GM18517 (cell line): ENCODE measurements around the gene CALD1.

Experiments
- ATAC-seq: cut with Tn5 transposase; IDR thresholded peaks from one replicate; pipeline ENCODE4 v1.9.1; 2021; ENCODE audit warnings: mild to moderate bottlenecking, moderate library complexity; ENCODE audit not compliant: unreplicated experiment

The CALD1 gene

DNA sequence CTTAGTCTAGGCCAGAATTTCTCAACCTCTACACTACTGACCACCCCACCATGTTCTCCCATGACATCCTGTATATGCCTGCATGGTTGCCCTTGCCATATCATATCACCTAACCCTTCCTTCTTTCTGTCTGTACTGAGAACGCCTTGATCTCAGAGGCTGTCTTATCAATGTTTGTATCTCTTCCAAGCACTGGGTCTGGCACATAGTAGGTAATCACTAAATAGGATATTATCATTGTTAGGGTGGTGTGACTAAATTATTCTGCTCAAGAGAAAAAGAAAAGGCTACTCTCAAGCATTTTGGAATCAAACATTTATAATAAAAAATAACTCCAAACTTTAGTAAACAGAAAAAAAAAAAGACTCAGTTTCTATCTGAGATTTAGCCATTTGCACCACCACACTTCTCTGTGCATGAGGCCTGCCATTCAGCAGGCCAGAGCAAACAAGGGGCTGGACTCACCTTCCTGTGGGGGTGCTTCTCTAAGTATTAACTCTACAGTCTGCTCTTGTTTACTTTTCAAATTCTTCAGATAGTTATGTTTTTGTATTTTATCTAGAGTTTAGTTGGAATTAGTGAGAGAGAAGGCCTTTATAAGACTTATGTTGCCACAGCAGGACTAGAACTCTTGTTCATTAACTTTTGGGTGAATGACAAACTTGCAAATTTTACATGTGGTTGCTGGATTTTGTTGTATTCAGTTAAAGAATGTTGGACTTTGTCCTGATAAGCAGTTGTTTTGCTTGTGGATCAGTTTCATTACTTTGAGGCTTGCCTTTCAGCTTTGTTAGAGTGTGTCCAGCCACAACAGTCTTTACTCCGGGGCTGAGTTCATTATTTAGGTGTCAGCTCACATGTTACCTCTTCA is 212.3 kb downstream of the CALD1 start:
- ATAC-seq, result no peak

DNA sequence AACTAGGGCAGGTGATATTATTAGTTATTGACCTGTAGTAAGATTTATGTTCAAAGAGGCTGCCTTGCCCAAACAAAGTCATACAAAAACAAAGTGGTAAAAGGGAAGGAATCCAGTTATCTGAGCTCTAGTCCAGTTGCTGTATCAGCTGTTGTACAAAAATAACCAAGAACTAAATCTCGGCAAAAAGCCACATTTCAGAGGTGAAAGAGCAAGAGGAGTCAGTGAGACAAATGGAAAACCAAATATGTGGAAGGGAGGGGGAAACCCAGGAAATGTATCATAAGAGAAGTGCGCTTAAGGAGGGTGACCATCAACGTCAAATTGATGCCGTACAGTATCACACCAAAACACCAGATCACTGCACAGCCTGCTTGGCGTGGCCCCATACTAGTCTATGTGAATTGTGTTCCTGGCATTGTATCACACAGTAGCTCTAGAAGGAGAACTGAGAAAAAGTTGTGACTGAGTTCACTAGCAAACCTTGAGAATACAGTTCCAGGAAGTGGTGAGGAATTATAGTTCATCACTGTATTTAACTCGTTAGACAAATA is 213.3 kb downstream of the CALD1 start:
- peak; percentile 69 for ATAC-seq

DNA sequence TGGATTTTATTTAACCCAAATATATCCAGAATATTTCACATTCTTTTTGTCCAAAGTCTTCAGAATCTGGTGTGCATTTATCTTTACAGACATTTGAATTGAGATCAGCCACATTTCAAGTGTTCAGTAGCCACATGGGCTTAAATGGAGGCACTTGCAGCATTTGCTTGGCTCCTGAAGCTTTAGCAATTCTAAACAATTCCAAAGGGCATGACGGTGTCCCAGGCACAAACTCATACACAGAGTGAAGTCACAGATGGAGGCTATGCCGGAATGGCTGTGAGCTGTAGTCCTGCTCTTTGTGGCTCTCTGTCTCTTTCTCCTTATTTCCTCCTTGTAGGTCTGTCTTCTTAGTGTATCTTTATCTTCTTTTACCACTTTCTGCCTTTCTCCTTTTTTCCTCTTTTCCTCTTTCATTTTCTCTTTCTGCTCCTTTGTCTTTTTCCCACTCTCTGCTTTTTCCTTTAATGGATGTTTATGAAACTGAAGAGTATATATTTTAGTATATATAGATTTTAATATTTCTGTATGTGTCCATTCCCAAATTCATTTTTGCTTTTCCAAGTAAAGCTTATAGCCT is 214.5 kb downstream of the CALD1 start:
- ATAC-seq, result no peak

DNA sequence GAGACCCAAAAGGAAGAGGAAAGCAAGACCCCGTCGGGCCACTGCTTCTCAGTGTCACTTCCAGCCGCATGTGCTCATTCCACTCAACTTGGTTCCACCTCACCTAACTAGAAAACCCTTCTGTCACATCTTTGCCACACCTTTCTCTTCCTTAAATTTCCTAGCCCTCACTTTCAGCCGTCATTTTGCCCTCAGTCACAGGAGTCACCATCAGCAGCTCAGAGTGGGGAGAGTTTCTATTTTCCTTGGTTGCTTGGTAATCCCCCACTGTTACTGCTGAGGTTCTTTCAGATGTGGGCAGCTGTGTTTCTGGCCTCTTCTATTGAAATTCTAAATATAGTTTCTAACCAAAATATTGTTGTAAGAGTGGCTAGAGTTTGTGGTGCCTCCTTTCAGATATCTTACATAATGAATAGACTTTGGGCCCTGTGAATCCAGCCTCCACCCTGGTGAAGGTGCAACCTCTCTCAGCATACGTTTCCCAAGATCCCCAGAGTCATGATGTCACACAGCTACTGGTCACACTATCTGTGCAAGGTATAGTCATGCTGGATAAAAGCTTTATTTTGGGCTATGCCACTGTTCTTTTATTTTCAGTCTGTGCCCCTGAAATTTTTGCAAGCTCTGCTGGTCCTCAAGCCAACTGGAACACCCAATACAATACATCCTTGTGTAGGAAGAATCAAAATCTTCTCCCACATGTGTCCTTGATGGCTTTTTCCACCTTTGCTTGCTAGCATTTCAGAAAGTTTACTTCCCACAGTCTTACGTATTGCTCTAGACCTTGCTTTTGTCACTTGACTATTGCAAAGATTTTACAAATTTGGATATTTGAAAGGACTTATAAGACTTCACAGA is 216.0 kb downstream of the CALD1 start:
- peak; percentile 53 for ATAC-seq

DNA sequence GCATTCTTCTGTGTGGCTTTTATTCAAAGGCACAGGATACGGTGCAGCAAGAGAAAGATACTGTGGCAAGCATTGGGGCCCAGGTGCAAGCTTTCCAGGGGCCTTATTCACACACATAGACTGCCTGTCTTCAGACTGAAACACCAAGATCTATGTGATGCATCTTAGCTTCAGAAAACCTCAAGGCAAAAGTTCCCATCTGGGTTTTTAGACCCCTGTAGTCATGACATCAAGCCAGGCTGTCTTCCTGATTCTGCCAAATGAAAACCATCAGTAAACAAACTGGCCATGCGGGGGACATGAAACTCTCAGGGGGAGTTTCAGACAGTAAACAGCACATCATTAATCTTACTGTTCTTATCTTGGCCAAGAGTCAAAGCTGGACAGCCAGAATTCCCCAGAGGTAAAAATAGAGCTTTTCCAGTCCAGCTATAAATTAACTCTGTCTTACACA is 216.7 kb downstream of the CALD1 start:
- ATAC-seq, result peak; percentile 49

DNA sequence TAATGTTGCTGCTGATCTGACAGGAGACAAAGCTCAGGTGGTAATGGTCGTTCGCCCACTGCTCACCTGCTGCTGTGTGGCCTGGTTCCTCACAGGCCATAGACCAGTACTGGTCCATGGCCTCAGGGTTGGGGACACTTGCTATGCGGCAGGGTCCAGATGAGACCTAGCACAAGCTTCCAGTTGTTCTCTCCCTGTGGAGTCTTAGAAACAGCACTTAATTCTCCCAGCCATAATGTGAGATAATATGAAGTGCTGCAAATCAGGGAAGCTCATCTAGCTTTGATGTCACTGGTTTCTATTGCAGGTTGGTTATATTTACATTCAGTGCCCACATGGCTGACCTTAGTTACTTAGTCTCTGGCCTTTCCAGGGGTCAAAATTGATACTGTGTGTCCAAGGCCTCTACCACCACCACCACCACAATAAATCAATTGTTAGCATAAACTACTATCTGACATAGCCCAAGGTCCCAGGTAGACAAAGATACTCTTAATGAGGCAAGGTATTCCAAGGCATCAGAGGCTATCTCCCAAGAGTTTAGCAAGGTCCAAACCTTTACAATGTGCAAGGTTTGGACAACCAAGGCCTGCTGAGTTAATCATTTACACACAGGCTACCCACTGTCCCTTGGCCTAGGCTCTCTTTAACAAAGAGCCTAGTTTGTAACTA is 217.9 kb downstream of the CALD1 start:
- no peak for ATAC-seq

DNA sequence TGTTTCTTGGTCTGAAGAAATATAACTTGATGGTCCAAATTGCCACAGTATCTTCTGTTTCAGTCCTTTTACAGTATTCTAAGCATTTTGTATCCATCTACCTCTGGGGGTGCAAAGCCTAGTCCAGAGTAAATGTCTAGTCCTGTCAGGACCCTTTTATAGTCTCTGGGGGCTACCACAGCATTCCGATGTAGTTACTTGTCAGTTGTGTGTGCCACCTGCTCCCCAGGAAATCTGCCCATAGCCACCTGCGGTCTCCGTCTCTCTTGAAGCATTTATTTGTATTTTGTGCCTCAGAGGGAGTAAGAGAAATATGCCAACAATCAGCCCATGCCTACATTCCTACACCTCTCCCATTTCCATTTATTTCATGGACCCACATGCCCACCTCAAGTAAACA is 219.7 kb downstream of the CALD1 start:
- no peak for ATAC-seq

DNA sequence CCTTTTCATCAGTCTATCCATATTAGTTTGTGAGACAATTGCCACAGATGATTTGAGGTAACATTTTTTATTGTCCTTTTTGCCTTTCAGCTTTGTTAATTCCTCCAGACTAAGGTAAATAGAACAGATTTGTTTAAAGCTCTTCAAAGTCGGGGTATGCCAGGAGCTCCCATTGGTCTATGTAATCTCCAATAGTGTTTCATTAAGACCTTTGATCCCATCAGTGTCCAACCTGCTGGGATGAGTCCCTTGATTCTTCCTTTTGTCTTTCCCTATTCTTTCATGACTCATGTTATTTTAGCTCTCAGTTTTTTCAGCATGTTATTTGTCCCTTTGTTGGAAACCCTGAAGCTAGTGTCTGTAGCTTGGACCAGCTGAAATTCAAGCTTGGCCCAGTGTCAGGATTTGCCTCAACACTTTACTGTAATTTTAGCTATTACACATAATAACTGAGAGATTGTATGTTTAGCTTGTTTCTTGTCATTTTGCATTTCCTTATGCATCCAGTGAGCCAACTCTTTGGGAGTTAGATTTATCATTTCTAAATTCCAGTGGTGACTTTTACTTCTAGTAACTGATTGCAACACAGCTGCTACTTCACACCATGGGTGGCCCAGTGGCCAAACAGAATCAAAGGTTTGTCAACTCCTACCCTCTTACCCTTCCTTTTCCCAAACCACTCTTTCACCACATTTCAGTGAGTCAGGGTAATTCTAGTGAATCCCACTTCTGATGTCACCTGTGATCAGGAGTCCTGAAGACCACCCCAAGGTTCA is 222.1 kb downstream of the CALD1 start:
- ATAC-seq, result no peak

DNA sequence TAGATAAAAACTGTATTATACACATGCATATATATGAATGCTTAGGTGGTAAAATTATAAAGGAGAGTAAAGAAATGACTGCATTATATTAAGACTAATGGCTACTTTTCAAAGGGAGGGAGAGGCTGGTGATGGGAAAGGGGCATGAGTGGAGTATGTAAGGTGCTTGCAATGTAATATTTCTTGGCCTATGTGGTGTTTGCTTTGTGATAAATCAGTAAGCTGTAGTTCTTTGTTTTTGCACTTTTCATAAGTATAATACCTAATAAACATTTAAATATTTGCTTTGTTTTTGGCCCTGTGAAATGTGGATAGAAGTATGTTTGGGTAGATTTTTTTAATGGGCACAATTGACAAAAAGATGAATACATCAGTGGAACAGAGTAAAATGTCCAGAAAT is 232.8 kb downstream of the CALD1 start:
- ATAC-seq, result no peak
